ENCODE measurements around the gene CAD.
"Not testable (repeated sequence)": the region's sequence is repeated elsewhere in the genome, so short reads cannot be mapped to it uniquely, and the experiment has no call there.

The CAD gene

GRCh38 chr2:27194538-27195354, 22.4 kb upstream of the CAD start:
- Histone ChIP-seq H3K18ac (ENCODE audit: low read length) (no peak overlapping the region), H3K23ac (ENCODE audit: low read length) (no peak overlapping the region), H3K56ac (ENCODE audit: low read length) (no peak overlapping the region), H3K27ac (ENCODE audit: low read depth, low read length) (no peak overlapping the region), H2BK5ac (ENCODE audit: low read length) (no peak overlapping the region), H2AK5ac (ENCODE audit: low read length) (no peak overlapping the region), H4K8ac (ENCODE audit: low read depth, low read length) (no peak overlapping the region), H4K5ac (ENCODE audit: low read length) (no peak overlapping the region), H3K36me3 (ENCODE audit: control insufficient read depth, insufficient read depth, low read length) (peaks cover 2% of the 10 kb centered on the region), H3K79me1 (ENCODE audit: low read length) (no peaks in the 10 kb centered on the region), H3K4me1 (ENCODE audit: control insufficient read depth, low read depth, low read length) (no peaks in the 10 kb centered on the region), H3K27me3 (ENCODE audit: insufficient read depth, low read length, poor library complexity) (no peaks in the 10 kb centered on the region), H2BK120ac (ENCODE audit: low read depth, low read length) (no peak overlapping the region), H3K79me2 (ENCODE audit: control insufficient read depth, insufficient read depth, low read length) (no peaks in the 10 kb centered on the region), H3K9ac (ENCODE audit: low read length) (no peak overlapping the region), H2BK15ac (replicated peaks; ENCODE audit: low read depth) (no peak overlapping the region), H3K4me2 (ENCODE audit: low read length) (no peak overlapping the region), H3K4me3 (ENCODE audit: low read length) (no peak overlapping the region), H3K4ac (ENCODE audit: low read depth, low read length) (no peak overlapping the region)
- DNase-seq: no peak
- no CpG with 5 or more reads among the region's 17 CpGs for WGBS (ENCODE audit: extremely low coverage, insufficient coverage, low lambda C conversion rate)

- not testable (repeated sequence) for H3K4me2 ChIP-seq (ENCODE audit: low read length); H4K8ac ChIP-seq (ENCODE audit: low read depth, low read length); H3K18ac ChIP-seq (ENCODE audit: low read length); H3K56ac ChIP-seq (ENCODE audit: low read length); H3K4me3 ChIP-seq (ENCODE audit: low read length); H3K9ac ChIP-seq (ENCODE audit: low read length); H4K5ac ChIP-seq (ENCODE audit: low read length); H2BK5ac ChIP-seq (ENCODE audit: low read length); H3K27me3 ChIP-seq (ENCODE audit: insufficient read depth, low read length, poor library complexity); H2BK120ac ChIP-seq (ENCODE audit: low read depth, low read length); H3K36me3 ChIP-seq (ENCODE audit: control insufficient read depth, insufficient read depth, low read length); H2AK5ac ChIP-seq (ENCODE audit: low read length); H3K79me2 ChIP-seq (ENCODE audit: control insufficient read depth, insufficient read depth, low read length); DNase-seq; H3K4me1 ChIP-seq (ENCODE audit: control insufficient read depth, low read depth, low read length); H2BK15ac ChIP-seq (replicated peaks; ENCODE audit: low read depth); H3K27ac ChIP-seq (ENCODE audit: low read depth, low read length); H3K79me1 ChIP-seq (ENCODE audit: low read length); H3K23ac ChIP-seq (ENCODE audit: low read length); H3K4ac ChIP-seq (ENCODE audit: low read depth, low read length)
- no CpG with 5 or more reads among the region's 3 CpGs for WGBS (ENCODE audit: extremely low coverage, insufficient coverage, low lambda C conversion rate)
Observed at GRCh38 chr2:27195799-27196198, 21.4 kb upstream of the CAD start.

DNA sequence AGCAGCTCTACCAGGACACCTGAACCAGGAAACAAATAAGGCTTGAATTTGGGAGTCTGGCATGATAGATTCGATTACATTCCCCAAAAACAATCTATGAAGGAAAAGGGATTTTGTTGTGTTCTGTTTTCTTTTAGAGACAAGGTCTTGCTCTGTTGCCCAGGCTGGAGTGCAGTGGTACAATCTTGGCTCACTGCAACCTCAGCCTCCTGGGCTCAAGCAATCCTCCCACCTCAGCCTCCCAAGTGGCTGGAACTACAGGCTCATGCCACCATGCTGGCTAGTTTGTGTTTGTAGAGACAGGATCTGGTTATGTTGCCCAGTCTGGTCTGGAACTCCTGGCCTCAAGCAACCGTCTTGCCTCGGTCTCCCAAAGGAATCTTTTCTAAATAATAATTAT, 19.1 kb upstream of the CAD start:
- not testable (repeated sequence) for H3K79me2 ChIP-seq (ENCODE audit: control insufficient read depth, insufficient read depth, low read length); H3K36me3 ChIP-seq (ENCODE audit: control insufficient read depth, insufficient read depth, low read length); H4K8ac ChIP-seq (ENCODE audit: low read depth, low read length); H2BK5ac ChIP-seq (ENCODE audit: low read length); H3K4me3 ChIP-seq (ENCODE audit: low read length); H2BK15ac ChIP-seq (replicated peaks; ENCODE audit: low read depth); H3K4ac ChIP-seq (ENCODE audit: low read depth, low read length); H3K4me2 ChIP-seq (ENCODE audit: low read length); H3K9ac ChIP-seq (ENCODE audit: low read length); H2AK5ac ChIP-seq (ENCODE audit: low read length); H4K5ac ChIP-seq (ENCODE audit: low read length); H3K23ac ChIP-seq (ENCODE audit: low read length); H3K4me1 ChIP-seq (ENCODE audit: control insufficient read depth, low read depth, low read length); H3K18ac ChIP-seq (ENCODE audit: low read length); H3K79me1 ChIP-seq (ENCODE audit: low read length); H2BK120ac ChIP-seq (ENCODE audit: low read depth, low read length); H3K27ac ChIP-seq (ENCODE audit: low read depth, low read length); H3K56ac ChIP-seq (ENCODE audit: low read length); DNase-seq; H3K27me3 ChIP-seq (ENCODE audit: insufficient read depth, low read length, poor library complexity)
- no CpG with 5 or more reads among the region's 3 CpGs for WGBS (ENCODE audit: extremely low coverage, insufficient coverage, low lambda C conversion rate)

DNA sequence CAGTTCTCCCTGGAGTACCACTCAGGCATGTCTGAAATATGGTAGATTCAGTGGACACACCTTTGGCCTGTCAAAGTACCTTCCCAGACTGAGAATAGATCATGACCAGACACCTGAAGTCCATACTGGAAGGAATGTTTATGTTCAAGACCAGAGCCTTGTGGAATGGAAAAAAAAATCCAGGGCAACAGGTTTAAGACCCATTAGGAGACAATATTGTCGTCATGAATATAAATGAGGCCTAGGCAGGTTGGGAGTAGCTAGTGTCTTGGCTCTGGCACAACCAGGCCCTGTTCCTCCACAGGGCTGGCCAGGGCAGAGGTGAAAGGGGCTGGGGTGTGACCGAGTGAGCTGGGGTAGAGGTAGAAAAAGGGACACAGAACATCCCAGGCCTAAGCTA, 18.5 kb upstream of the CAD start:
- no peak overlapping the region for H3K27ac ChIP-seq (ENCODE audit: low read depth, low read length)
- H3K4me2 ChIP-seq (ENCODE audit: low read length): no peak overlapping the region
- H3K4ac ChIP-seq (ENCODE audit: low read depth, low read length): no peak overlapping the region
- H3K79me2 ChIP-seq (ENCODE audit: control insufficient read depth, insufficient read depth, low read length): no peaks in the 10 kb centered on the region
- H4K8ac ChIP-seq (ENCODE audit: low read depth, low read length): no peak overlapping the region
- no peak overlapping the region for H3K56ac ChIP-seq (ENCODE audit: low read length)
- no peak overlapping the region for H3K4me3 ChIP-seq (ENCODE audit: low read length)
- no peak overlapping the region for H3K18ac ChIP-seq (ENCODE audit: low read length)
- H2BK5ac ChIP-seq (ENCODE audit: low read length): no peak overlapping the region
- DNase-seq: no peak
- peaks cover 13% of the 10 kb centered on the region for H3K36me3 ChIP-seq (ENCODE audit: control insufficient read depth, insufficient read depth, low read length)
- H2BK120ac ChIP-seq (ENCODE audit: low read depth, low read length): no peak overlapping the region
- H3K79me1 ChIP-seq (ENCODE audit: low read length): no peaks in the 10 kb centered on the region
- H2BK15ac ChIP-seq (replicated peaks; ENCODE audit: low read depth): no peak overlapping the region
- no peaks in the 10 kb centered on the region for H3K27me3 ChIP-seq (ENCODE audit: insufficient read depth, low read length, poor library complexity)
- H3K23ac ChIP-seq (ENCODE audit: low read length): no peak overlapping the region
- H3K4me1 ChIP-seq (ENCODE audit: control insufficient read depth, low read depth, low read length): no peaks in the 10 kb centered on the region
- no peak overlapping the region for H2AK5ac ChIP-seq (ENCODE audit: low read length)
- H3K9ac ChIP-seq (ENCODE audit: low read length): no peak overlapping the region
- H4K5ac ChIP-seq (ENCODE audit: low read length): no peak overlapping the region
- WGBS (ENCODE audit: extremely low coverage, insufficient coverage, low lambda C conversion rate): no CpG with 5 or more reads among the region's 2 CpGs

DNA sequence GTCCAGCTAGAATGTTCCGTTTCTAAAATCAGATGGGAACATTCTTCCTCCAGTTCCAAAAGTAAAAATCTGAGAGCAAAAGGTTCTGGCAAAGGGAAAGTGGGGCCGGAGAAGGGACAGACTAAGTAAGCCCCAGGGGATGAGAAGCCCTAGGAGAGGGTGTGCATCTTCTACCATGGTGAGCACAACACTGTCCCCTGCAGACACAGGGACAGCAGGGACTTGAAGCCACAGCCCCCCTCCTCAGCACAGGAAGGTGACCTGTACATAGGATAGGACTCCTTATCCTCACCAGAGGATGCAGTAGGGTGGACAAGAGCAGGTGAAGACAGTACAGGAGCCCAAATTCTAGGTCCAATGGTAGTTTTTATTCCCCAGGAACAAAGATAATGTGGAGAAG, 17.9 kb upstream of the CAD start:
- H2BK5ac ChIP-seq (ENCODE audit: low read length): no peak overlapping the region
- peaks cover 16% of the 10 kb centered on the region for H3K36me3 ChIP-seq (ENCODE audit: control insufficient read depth, insufficient read depth, low read length)
- H3K4me2 ChIP-seq (ENCODE audit: low read length): no peak overlapping the region
- H3K9ac ChIP-seq (ENCODE audit: low read length): no peak overlapping the region
- no peak overlapping the region for H4K8ac ChIP-seq (ENCODE audit: low read depth, low read length)
- H3K4me1 ChIP-seq (ENCODE audit: control insufficient read depth, low read depth, low read length): no peaks in the 10 kb centered on the region
- no peak overlapping the region for H2BK120ac ChIP-seq (ENCODE audit: low read depth, low read length)
- H3K4me3 ChIP-seq (ENCODE audit: low read length): no peak overlapping the region
- H3K27ac ChIP-seq (ENCODE audit: low read depth, low read length): no peak overlapping the region
- no peak overlapping the region for H3K23ac ChIP-seq (ENCODE audit: low read length)
- no peaks in the 10 kb centered on the region for H3K27me3 ChIP-seq (ENCODE audit: insufficient read depth, low read length, poor library complexity)
- no peak for DNase-seq
- no peak overlapping the region for H3K4ac ChIP-seq (ENCODE audit: low read depth, low read length)
- H3K56ac ChIP-seq (ENCODE audit: low read length): no peak overlapping the region
- H2BK15ac ChIP-seq (replicated peaks; ENCODE audit: low read depth): no peak overlapping the region
- H4K5ac ChIP-seq (ENCODE audit: low read length): no peak overlapping the region
- no CpG with 5 or more reads among the region's 2 CpGs for WGBS (ENCODE audit: extremely low coverage, insufficient coverage, low lambda C conversion rate)
- H3K18ac ChIP-seq (ENCODE audit: low read length): no peak overlapping the region
- H3K79me1 ChIP-seq (ENCODE audit: low read length): no peaks in the 10 kb centered on the region
- no peak overlapping the region for H2AK5ac ChIP-seq (ENCODE audit: low read length)
- no peaks in the 10 kb centered on the region for H3K79me2 ChIP-seq (ENCODE audit: control insufficient read depth, insufficient read depth, low read length)

- no peak overlapping the region for H3K4ac ChIP-seq (ENCODE audit: low read depth, low read length)
- H3K79me1 ChIP-seq (ENCODE audit: low read length): no peaks in the 10 kb centered on the region
- H3K4me2 ChIP-seq (ENCODE audit: low read length): no peak overlapping the region
- H3K36me3 ChIP-seq (ENCODE audit: control insufficient read depth, insufficient read depth, low read length): peaks cover 22% of the 10 kb centered on the region
- no peak overlapping the region for H4K5ac ChIP-seq (ENCODE audit: low read length)
- no peak overlapping the region for H2AK5ac ChIP-seq (ENCODE audit: low read length)
- no peak overlapping the region for H3K27ac ChIP-seq (ENCODE audit: low read depth, low read length)
- H3K56ac ChIP-seq (ENCODE audit: low read length): no peak overlapping the region
- H3K4me3 ChIP-seq (ENCODE audit: low read length): no peak overlapping the region
- no peaks in the 10 kb centered on the region for H3K27me3 ChIP-seq (ENCODE audit: insufficient read depth, low read length, poor library complexity)
- H2BK15ac ChIP-seq (replicated peaks; ENCODE audit: low read depth): no peak overlapping the region
- H4K8ac ChIP-seq (ENCODE audit: low read depth, low read length): no peak overlapping the region
- no peak overlapping the region for H3K23ac ChIP-seq (ENCODE audit: low read length)
- no peak overlapping the region for H2BK5ac ChIP-seq (ENCODE audit: low read length)
- H3K18ac ChIP-seq (ENCODE audit: low read length): no peak overlapping the region
- H3K4me1 ChIP-seq (ENCODE audit: control insufficient read depth, low read depth, low read length): no peaks in the 10 kb centered on the region
- no CpG with 5 or more reads among the region's 7 CpGs for WGBS (ENCODE audit: extremely low coverage, insufficient coverage, low lambda C conversion rate)
- DNase-seq: no peak
- H2BK120ac ChIP-seq (ENCODE audit: low read depth, low read length): no peak overlapping the region
- H3K9ac ChIP-seq (ENCODE audit: low read length): no peak overlapping the region
- H3K79me2 ChIP-seq (ENCODE audit: control insufficient read depth, insufficient read depth, low read length): no peaks in the 10 kb centered on the region
Observed at GRCh38 chr2:27201675-27202074, 15.5 kb upstream of the CAD start.

Data from mesendoderm (in vitro differentiated cells).